ENCODE results near the gene STARD4. TPM values are rescaled to one million over a fixed set of nuclear protein-coding genes. Genes with fewer than 3 reads are reported as not detected.

Gene STARD4
- total and polyA plus RNA-seq, 9 of the 15 experiments (the other 6 are each of a cell fraction or from before 2014, with no cell fraction given) = 28.4 to 88.0 (median 34.0) TPM

DNA sequence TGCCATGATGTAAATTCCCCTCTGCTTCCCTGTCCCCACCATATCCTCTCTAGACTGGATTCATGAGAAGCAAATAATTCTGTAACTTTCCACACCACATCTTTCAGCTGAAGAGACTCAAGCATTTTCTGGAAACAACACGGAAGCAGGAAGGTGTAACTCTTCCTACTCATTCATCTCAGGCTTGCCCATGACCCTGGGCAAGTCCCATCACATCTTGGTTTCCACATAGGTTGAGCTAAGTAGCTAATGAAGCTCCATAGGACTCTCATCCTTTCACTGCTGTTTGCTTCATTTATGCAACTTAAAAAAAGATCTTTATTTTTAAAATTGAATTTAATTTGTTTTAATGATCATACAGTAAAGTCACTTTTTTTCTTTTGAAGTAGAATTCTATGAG, 32.7 kb upstream of the STARD4 start:
- Histone ChIP-seq H3K9ac (ENCODE audit: insufficient read depth in 1 of 2, low read depth in 2 of 2, low read length in 2 of 2) (no peak overlapping the region), H3K27me3 (ENCODE audit: control insufficient read depth in 2 of 2, insufficient read depth in 2 of 2, low read length in 2 of 2) (peaks cover 3 to 5% of the 10 kb centered on the region in 2 experiments; a peak in 3 of 5 replicates), H3K9me1 (ENCODE audit: control insufficient read depth, insufficient read depth, low read length) (no peaks in the 10 kb centered on the region), H2AFZ (ENCODE audit: low read depth, low read length) (no peak overlapping the region), H3K79me2 (ENCODE audit: control insufficient read depth, insufficient read depth, low read length) (no peaks in the 10 kb centered on the region), H3K36me3 (ENCODE audit: control insufficient read depth, insufficient read depth, low read length) (no peaks in the 10 kb centered on the region), H3K4me1 (replicated peaks in 1 of 2; ENCODE audit: control insufficient read depth in 2 of 2, insufficient read depth in 2 of 2, low read length in 2 of 2) (peaks cover 0 to 3% of the 10 kb centered on the region in 2 experiments; a peak in 1 of 5 replicates), H3K27ac (ENCODE audit: extremely low read depth, low read depth, low read length) (no peak overlapping the region), H3K4me3 (no peak overlapping the region), H4K20me1 (replicated peaks; ENCODE audit: control insufficient read depth, insufficient read depth, low read length) (no peaks in the 10 kb centered on the region), H3K9me3 (replicated peaks; ENCODE audit: control insufficient read depth, insufficient read depth, low read depth, low read length) (no peaks in the 10 kb centered on the region; the same call in 1 of the 2 replicates), H3K4me2 (ENCODE audit: insufficient read depth, low read length) (no peak overlapping the region)
- ChIA-PET POLR2A (interaction anchor here (0.6 kb wide), 1 partner anchor 15 kb away, joined by 3 read pairs; no protein-coding TSS in a partner anchor), CTCF (ENCODE audit: low intra/inter-chr PET ratio) (no interaction called here)
- 0% methylated on average over 1 of the region's 1 CpG for WGBS (ENCODE audit: insufficient coverage, low coverage, missing lambda C conversion rate)
- ATAC-seq (no peak), FAIRE-seq (no peak), DNase-seq (ENCODE audit: extremely low read depth in 1 of 4, low spot score in 3 of 4) (no peak)
- intact Hi-C loops (cut with micrococcal nuclease) (no loop called here), in situ Hi-C loops (cut with MboI) (loop anchor here (10.0 kb wide), 1 partner anchor 600 kb away; no protein-coding TSS in a partner anchor)
- BruUV-seq (replicated peaks) = no TSS peak
- TF ChIP-seq ARHGAP35 (IDR thresholded peaks at IDR 0.05; ENCODE audit: partially characterized antibody) = no peak
- no peak for TF ChIP-seq ZNF217 (CRISPR knock-in tag; IDR thresholded peaks at IDR 0.05)
- TF ChIP-seq MLX (CRISPR knock-in tag; conservative IDR thresholded peaks at IDR 0.05) = no peak
- no peak for TF ChIP-seq ETV6 (IDR thresholded peaks at IDR 0.05; ENCODE audit: borderline replicate concordance in 1 of 2, low read depth in 2 of 2, low read length in 1 of 2)
- no peak for TF ChIP-seq ETV6 (CRISPR knock-in tag; IDR thresholded peaks at IDR 0.05; ENCODE audit: borderline replicate concordance)
- TF ChIP-seq, protein P1, sequence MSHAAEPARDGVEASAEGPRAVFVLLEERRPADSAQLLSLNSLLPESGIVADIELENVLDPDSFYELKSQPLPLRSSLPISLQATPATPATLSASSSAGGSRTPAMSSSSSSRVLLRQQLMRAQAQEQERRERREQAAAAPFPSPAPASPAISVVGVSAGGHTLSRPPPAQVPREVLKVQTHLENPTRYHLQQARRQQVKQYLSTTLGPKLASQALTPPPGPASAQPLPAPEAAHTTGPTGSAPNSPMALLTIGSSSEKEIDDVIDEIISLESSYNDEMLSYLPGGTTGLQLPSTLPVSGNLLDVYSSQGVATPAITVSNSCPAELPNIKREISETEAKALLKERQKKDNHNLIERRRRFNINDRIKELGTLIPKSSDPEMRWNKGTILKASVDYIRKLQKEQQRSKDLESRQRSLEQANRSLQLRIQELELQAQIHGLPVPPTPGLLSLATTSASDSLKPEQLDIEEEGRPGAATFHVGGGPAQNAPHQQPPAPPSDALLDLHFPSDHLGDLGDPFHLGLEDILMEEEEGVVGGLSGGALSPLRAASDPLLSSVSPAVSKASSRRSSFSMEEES (CRISPR knock-in tag; IDR thresholded peaks at IDR 0.05) = no peak
- TF ChIP-seq BRD9 (IDR thresholded peaks at IDR 0.05; ENCODE audit: low read depth, partially characterized antibody) = no peak
- TF ChIP-seq SAFB2 (IDR thresholded peaks at IDR 0.05; ENCODE audit: borderline replicate concordance, low read depth, low read length, severe bottlenecking) = no peak
- TF ChIP-seq NCOA4 (IDR thresholded peaks at IDR 0.05; ENCODE audit: partially characterized antibody) = no peak
- TF ChIP-seq DMBX1 (CRISPR knock-in tag; IDR thresholded peaks at IDR 0.05; ENCODE audit: borderline replicate concordance) = no peak
- TF ChIP-seq GATA2 (CRISPR knock-in tag; IDR thresholded peaks at IDR 0.05) = no peak
- no peak for TF ChIP-seq ZNF77 (CRISPR knock-in tag; IDR thresholded peaks at IDR 0.05)

Data from K562 (cell line).